ENCODE results near the gene CNKSR3.

GRCh38 chr6:154526996-154527395 is 16.5 kb upstream of the CNKSR3 start:
- TF ChIP-seq REST (IDR thresholded peaks at IDR 0.05; ENCODE audit: insufficient read depth in 1 of 2, low read depth in 2 of 2, low read length in 2 of 2), result no peak
- no peak for TF ChIP-seq POLR2AphosphoS5 (IDR thresholded peaks at IDR 0.05; ENCODE audit: low read depth, low read length)
- no peak for TF ChIP-seq SIN3A (IDR thresholded peaks at IDR 0.05; ENCODE audit: borderline replicate concordance, insufficient read depth, low read length)
- TF ChIP-seq FOXP2 (optimal IDR thresholded peaks at IDR 0.05; ENCODE audit: borderline replicate concordance, extremely low read depth, extremely low read length, insufficient read depth), result no peak

All from PFSK-1 (cell line).